Measurements from ENCODE around the gene ADGRV1. TPM values are rescaled to one million over a fixed set of nuclear protein-coding genes. Genes with fewer than 3 reads are reported as not detected.

ADGRV1 gene
- total RNA-seq, 1 experiment from 2014 or later = 64.8 TPM

DNA sequence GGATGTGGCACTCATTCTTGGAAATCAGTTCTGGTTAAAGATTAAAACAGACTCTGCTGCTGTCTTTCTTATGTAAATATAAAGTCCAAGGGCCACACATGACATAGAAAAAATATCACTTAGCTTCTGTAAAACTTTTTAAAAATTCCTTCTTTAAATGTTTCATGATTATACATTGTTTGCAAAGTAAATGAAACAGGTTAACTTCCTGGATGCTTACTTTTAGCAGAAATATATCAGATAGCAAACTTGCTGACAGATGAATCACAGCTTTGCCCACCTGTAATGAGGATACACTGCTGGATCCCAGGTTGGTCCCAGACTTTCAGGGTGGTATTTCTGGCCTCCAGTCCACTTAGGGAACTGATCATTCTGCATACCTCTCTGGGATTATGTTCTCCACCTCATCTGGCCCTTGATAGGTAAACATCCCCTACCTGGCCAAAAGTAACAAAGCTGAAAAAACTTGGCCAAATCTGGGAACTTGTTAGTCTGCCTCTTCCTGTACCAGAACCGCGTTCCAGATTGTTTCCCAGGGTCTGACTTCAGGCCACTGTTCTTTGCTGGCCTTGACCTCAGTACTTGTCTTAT is 340.5 kb downstream of the ADGRV1 start:
- Histone ChIP-seq H3K4ac (ENCODE audit: low read depth, low read length) (no peak overlapping the region), H4K5ac (ENCODE audit: insufficient read length, low read depth, low read length) (no peak overlapping the region), H4K20me1 (ENCODE audit: control insufficient read depth, insufficient read depth, insufficient read length) (no peaks in the 10 kb centered on the region), H2BK12ac (ENCODE audit: insufficient read length, low read depth, low read length) (no peak overlapping the region), H3K79me2 (ENCODE audit: insufficient read depth, low read length) (no peaks in the 10 kb centered on the region), H3K79me1 (ENCODE audit: insufficient read depth, low read depth, low read length, poor library complexity, severe bottlenecking) (no peaks in the 10 kb centered on the region), H3K9ac (ENCODE audit: extremely low read depth, insufficient read length, low read length) (no peak overlapping the region), H2AK5ac (ENCODE audit: insufficient read length, low read length) (no peak overlapping the region), H3K27me3 (ENCODE audit: insufficient read depth, low read length) (no peaks in the 10 kb centered on the region), H3K9me3 (ENCODE audit: control insufficient read depth, low read depth, low read length) (no peaks in the 10 kb centered on the region), H4K91ac (ENCODE audit: insufficient read length, low read depth, low read length) (no peak overlapping the region), H3K56ac (ENCODE audit: insufficient read length, low read depth, low read length) (no peak overlapping the region), H2BK20ac (ENCODE audit: low read depth, low read length, poor library complexity, severe bottlenecking) (no peak overlapping the region), H2BK5ac (ENCODE audit: insufficient read length, low read length) (no peak overlapping the region), H3K14ac (ENCODE audit: insufficient read depth, low read length) (no peak overlapping the region), H4K8ac (replicated peaks; ENCODE audit: insufficient read length, low read depth, low read length) (no peak overlapping the region), H3K23ac (ENCODE audit: insufficient read length, low read depth, low read length) (no peak overlapping the region), H3K18ac (ENCODE audit: insufficient read length, low read depth, low read length) (no peak overlapping the region), H2BK15ac (ENCODE audit: low read depth, low read length) (no peak overlapping the region), H2BK120ac (ENCODE audit: low read depth, low read length, poor library complexity, severe bottlenecking) (no peak overlapping the region), H3T11ph (ENCODE audit: low read length) (no peak overlapping the region), H2AFZ (ENCODE audit: low read length) (no peak overlapping the region), H3K4me2 (ENCODE audit: insufficient read depth, insufficient read length, low read length) (no peak overlapping the region), H3K23me2 (ENCODE audit: insufficient read length, low read depth, low read length, poor library complexity, severe bottlenecking) (no peaks in the 10 kb centered on the region), H3K27ac (ENCODE audit: insufficient read length, low read depth, low read length) (no peak overlapping the region), H3K4me1 (ENCODE audit: insufficient read depth, low read length) (no peaks in the 10 kb centered on the region; the same call in 1 of the 2 replicates)
- H3K4me3 Mint-ChIP-seq = no peak overlapping the region
- peaks cover 0 to 7% of the 10 kb centered on the region in 2 experiments; a peak in 2 of 4 replicates for H3K4me1 Mint-ChIP-seq
- WGBS (ENCODE audit: extremely low coverage, insufficient read length, low lambda C conversion rate) = no CpG with 5 or more reads among the region's 2 CpGs
- H3K27me3 Mint-ChIP-seq (ENCODE audit: low read depth) = no peaks in the 10 kb centered on the region
- peaks cover 3 to 9% (median 3%) of the 10 kb centered on the region in 3 experiments; a peak in 6 of 7 replicates for H3K36me3 Mint-ChIP-seq (ENCODE audit: insufficient read depth in 1 of 3, low read depth in 3 of 3)
- peak overlapping the region in 2 of 3 experiments; percentile 0 to 7; a peak in 4 of 7 replicates for H3K27ac Mint-ChIP-seq
- H3K9me3 Mint-ChIP-seq = no peaks in the 10 kb centered on the region
- TF ChIP-seq, protein P1, sequence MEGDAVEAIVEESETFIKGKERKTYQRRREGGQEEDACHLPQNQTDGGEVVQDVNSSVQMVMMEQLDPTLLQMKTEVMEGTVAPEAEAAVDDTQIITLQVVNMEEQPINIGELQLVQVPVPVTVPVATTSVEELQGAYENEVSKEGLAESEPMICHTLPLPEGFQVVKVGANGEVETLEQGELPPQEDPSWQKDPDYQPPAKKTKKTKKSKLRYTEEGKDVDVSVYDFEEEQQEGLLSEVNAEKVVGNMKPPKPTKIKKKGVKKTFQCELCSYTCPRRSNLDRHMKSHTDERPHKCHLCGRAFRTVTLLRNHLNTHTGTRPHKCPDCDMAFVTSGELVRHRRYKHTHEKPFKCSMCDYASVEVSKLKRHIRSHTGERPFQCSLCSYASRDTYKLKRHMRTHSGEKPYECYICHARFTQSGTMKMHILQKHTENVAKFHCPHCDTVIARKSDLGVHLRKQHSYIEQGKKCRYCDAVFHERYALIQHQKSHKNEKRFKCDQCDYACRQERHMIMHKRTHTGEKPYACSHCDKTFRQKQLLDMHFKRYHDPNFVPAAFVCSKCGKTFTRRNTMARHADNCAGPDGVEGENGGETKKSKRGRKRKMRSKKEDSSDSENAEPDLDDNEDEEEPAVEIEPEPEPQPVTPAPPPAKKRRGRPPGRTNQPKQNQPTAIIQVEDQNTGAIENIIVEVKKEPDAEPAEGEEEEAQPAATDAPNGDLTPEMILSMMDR (conservative IDR thresholded peaks at IDR 0.05) = no peak
- DNase-seq = no peak

Data from H9 (cell line).